Measurements from ENCODE around the gene FUT6.

GRCh38 chr19:5864013-5864720 is 24.7 kb upstream of the FUT6 start:
- TF ChIP-seq CTCF (IDR thresholded peaks at IDR 0.05) (no peak), SIN3A (IDR thresholded peaks at IDR 0.05; ENCODE audit: borderline replicate concordance, insufficient read depth, low read depth, low read length) (no peak), POLR2AphosphoS5 (IDR thresholded peaks at IDR 0.05; ENCODE audit: low read depth, low read length) (no peak), TCF7L2 (IDR thresholded peaks at IDR 0.05; ENCODE audit: low read depth, low read length) (no peak)
